Hepatocyte (in vitro differentiated cells): Measurements from ENCODE around the gene CYP4F8. TPM values are rescaled to one million over a fixed set of nuclear protein-coding genes. Genes with fewer than 3 reads are reported as not detected.

Source experiments
- DNase-seq: peaks from one replicate; pipeline ENCODE4 v3.0.0-alpha.2; 2016; ENCODE audit warnings: low spot score
- H2AFZ ChIP-seq: fragments of 200-600 bp; sonication (generic); 2 replicates; pipeline ENCODE4 v1.6.0; 2016; ENCODE audit warnings: antibody characterized with exemption, mild to moderate bottlenecking
- H3K27ac ChIP-seq: fragments of 200-600 bp; sonication (generic); 2 replicates; pipeline ENCODE4 v1.5.1; 2016; ENCODE audit warnings: mild to moderate bottlenecking
- H3K27me3 ChIP-seq: fragments of 200-600 bp; sonication (generic); 2 replicates; pipeline ENCODE4 v1.6.1; 2016
- H3K36me3 ChIP-seq: fragments of 200-600 bp; sonication (generic); replicated peaks from 2 replicates; pipeline ENCODE4 v1.5.1; 2016; ENCODE audit warnings: low read depth; ENCODE audit not compliant: insufficient read depth
- H3K4me1 ChIP-seq: fragments of 200-600 bp; sonication (generic); 2 replicates; pipeline ENCODE4 v1.5.1; 2016; ENCODE audit warnings: mild to moderate bottlenecking, moderate library complexity; ENCODE audit not compliant: insufficient read depth
- H3K4me2 ChIP-seq: fragments of 200-600 bp; sonication (generic); 2 replicates; pipeline ENCODE4 v1.6.0; 2016
- H3K4me3 ChIP-seq: fragments of 200-600 bp; sonication (generic); 2 replicates; pipeline ENCODE4 v1.5.1; 2016; ENCODE audit warnings: mild to moderate bottlenecking
- H3K79me2 ChIP-seq: fragments of 200-600 bp; sonication (generic); 2 replicates; pipeline ENCODE4 v1.6.0; 2017; ENCODE audit warnings: mild to moderate bottlenecking
- H3K9me2 ChIP-seq: fragments of 200-600 bp; sonication (generic); replicated peaks from 2 replicates; pipeline ENCODE4 v1.6.0; 2017; ENCODE audit warnings: mild to moderate bottlenecking; ENCODE audit not compliant: insufficient read depth
- H3K9me3 ChIP-seq: fragments of 200-600 bp; sonication (generic); 2 replicates; pipeline ENCODE4 v1.5.1; 2016; ENCODE audit warnings: low read depth, mild to moderate bottlenecking
- H4K20me1 ChIP-seq: fragments of 200-600 bp; sonication (generic); 2 replicates; pipeline ENCODE4 v1.6.0; 2016; ENCODE audit warnings: mild to moderate bottlenecking; ENCODE audit not compliant: insufficient read depth, poor library complexity, severe bottlenecking
- EZH2 ChIP-seq: fragments of 200-600 bp; sonication (generic); IDR thresholded peaks from 2 replicates; pipeline ENCODE4 v1.6.1; 2016; ENCODE audit warnings: antibody characterized with exemption, mild to moderate bottlenecking, borderline replicate concordance
- EZH2phosphoT487 ChIP-seq: fragments of 200-600 bp; sonication (generic); IDR thresholded peaks from one replicate; pipeline ENCODE4 v1.6.1; 2018; ENCODE audit warnings: antibody characterized with exemption, mild to moderate bottlenecking, low read depth, moderate library complexity; ENCODE audit not compliant: unreplicated experiment, severe bottlenecking
- WGBS: methylation state at CpG from one replicate; pipeline ENCODE4 v1.1.6; 2016; ENCODE audit warnings: low lambda C conversion rate; ENCODE audit errors: missing lambda C conversion rate; 5-methylcytosine and 5-hydroxymethylcytosine counted together
- polyA plus RNA-seq: library from polyadenylated mRNA; unstranded; fragments of >200 nt; fragmentation: Nextera tagmentation; extraction: Ambion mirVana; gene quantifications from 2 replicates; pipeline ENCODE4 v1.2.1, GENCODE V29; 2016
- total RNA-seq: library from RNA; depleted of rRNA; stranded (reverse); fragments of >200 nt; gene quantifications from 2 replicates; pipeline ENCODE4 v1.2.3, GENCODE V29; 2014
- TF ChIP-seq, protein P1 (sequence below): fragments of 200-600 bp; sonication (generic); IDR thresholded peaks from 2 replicates; pipeline ENCODE4 v1.5.1; 2016; ENCODE audit warnings: antibody characterized with exemption, mild to moderate bottlenecking; ENCODE audit not compliant: poor library complexity

The CYP4F8 gene
- total and polyA plus RNA-seq, 2 experiments from 2014 or later: not detected

DNA sequence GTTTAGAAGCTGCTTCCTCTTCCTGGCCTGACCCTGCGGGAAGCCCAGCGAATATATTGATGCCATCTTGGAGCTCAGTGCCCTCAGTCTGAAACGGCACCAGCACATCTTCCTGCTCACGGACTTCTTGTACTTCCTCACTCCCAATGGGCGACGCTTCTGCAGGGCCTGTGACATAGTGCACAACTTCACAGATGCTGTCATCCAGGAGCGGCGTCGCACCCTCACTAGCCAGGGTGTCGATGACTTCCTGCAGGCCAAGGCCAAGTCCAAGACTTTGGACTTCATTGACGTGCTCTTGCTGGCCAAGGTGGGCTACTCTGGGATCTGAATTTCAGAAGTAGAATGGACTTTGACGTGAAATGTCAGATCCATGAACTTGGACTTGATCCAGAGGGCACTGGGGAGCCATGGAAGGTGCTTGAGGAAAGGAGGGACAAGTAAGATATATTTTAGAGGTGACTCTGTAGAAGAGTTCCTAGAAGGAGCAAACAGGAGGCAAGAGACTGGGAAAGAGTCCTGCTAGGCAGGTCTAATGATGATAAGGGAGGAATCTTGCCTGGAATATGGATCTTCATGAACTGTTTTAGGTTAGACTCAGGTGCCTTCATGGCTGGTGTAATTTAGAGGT, 38.4 kb upstream of the CYP4F8 start:
- Histone ChIP-seq H3K4me1 (no peaks in the 10 kb centered on the region), H3K36me3 (no peaks in the 10 kb centered on the region), H3K79me2 (no peaks in the 10 kb centered on the region), H3K9me2 (no peaks in the 10 kb centered on the region), H3K4me3 (no peak overlapping the region), H2AFZ (no peak overlapping the region), H3K27ac (no peak overlapping the region), H3K4me2 (no peak overlapping the region), H4K20me1 (no peaks in the 10 kb centered on the region), H3K9me3 (no peaks in the 10 kb centered on the region), H3K27me3 (no peaks in the 10 kb centered on the region)
- TF ChIP-seq EZH2phosphoT487 (no peak), EZH2 (no peak)
- TF ChIP-seq, protein P1, sequence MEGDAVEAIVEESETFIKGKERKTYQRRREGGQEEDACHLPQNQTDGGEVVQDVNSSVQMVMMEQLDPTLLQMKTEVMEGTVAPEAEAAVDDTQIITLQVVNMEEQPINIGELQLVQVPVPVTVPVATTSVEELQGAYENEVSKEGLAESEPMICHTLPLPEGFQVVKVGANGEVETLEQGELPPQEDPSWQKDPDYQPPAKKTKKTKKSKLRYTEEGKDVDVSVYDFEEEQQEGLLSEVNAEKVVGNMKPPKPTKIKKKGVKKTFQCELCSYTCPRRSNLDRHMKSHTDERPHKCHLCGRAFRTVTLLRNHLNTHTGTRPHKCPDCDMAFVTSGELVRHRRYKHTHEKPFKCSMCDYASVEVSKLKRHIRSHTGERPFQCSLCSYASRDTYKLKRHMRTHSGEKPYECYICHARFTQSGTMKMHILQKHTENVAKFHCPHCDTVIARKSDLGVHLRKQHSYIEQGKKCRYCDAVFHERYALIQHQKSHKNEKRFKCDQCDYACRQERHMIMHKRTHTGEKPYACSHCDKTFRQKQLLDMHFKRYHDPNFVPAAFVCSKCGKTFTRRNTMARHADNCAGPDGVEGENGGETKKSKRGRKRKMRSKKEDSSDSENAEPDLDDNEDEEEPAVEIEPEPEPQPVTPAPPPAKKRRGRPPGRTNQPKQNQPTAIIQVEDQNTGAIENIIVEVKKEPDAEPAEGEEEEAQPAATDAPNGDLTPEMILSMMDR: no peak
- no peak for DNase-seq
- 75% methylated on average over 12 of the region's 12 CpGs for WGBS

DNA sequence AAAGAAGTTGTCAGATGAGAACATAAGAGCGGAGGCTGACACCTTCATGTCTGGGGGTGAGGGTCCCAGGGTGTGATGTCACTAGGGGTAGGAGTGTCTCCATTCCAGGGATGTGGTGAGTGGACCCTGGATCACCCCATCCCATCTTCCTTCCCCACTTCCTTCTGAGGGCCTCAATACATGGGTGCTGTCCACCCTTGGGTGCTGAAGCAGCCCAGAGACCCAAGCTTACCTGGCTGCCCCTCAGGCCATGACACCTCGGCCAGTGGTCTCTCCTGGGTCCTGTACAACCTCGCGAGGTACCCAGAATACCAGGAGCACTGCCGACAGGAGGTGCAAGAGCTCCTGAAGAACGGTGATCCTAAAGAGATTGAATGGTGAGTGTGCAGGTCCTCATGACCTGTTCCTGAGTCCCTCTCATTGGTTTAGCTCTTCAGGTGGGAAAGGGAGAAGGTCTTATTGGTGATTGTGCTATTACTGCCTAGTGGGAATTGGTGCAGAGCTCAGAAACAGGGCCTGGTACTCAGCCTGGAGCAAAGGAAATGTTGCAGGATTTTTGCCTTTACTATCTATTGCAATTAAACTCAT, 37.7 kb upstream of the CYP4F8 start:
- no peak for DNase-seq
- 63% methylated on average over 6 of the region's 6 CpGs for WGBS
- no peaks in the 10 kb centered on the region for H3K4me1 ChIP-seq

DNA sequence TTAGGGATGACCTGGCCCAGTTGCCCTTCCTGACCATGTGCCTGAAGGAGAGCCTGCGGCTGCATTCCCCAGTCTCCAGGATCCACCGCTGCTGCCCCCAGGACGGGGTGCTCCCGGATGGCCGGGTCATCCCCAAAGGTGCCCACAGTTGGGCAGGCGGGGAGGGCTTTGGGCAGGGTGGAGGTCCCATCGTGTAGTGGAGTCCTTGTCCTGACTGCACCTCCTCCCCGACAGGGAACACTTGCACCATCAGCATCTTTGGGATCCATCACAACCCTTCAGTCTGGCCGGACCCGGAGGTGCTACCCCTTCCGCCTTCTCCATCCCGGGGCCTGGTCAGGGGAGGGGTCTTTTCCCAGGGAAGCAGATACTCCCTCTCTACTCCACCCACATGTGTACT, 31.7 kb upstream of the CYP4F8 start:
- TF ChIP-seq, protein P1: no peak
- no peaks in the 10 kb centered on the region for H3K36me3 ChIP-seq
- H3K4me3 ChIP-seq: no peak overlapping the region
- DNase-seq: no peak
- H3K79me2 ChIP-seq: no peaks in the 10 kb centered on the region
- H3K9me2 ChIP-seq: no peaks in the 10 kb centered on the region
- H3K9me3 ChIP-seq: no peaks in the 10 kb centered on the region
- H3K4me1 ChIP-seq: no peaks in the 10 kb centered on the region
- H3K4me2 ChIP-seq: no peak overlapping the region
- no peak overlapping the region for H3K27ac ChIP-seq
- WGBS: 89% methylated on average over 12 of the region's 12 CpGs
- H2AFZ ChIP-seq: no peak overlapping the region
- H3K27me3 ChIP-seq: no peaks in the 10 kb centered on the region
- H4K20me1 ChIP-seq: no peaks in the 10 kb centered on the region

More for the DNA sequence above, 37.7 kb upstream of the CYP4F8 start:
- no peak for TF ChIP-seq EZH2phosphoT487
- TF ChIP-seq, protein P1: no peak
- TF ChIP-seq EZH2: no peak
- Histone ChIP-seq H4K20me1 (no peaks in the 10 kb centered on the region), H3K9me3 (no peaks in the 10 kb centered on the region), H3K27ac (no peak overlapping the region), H3K79me2 (no peaks in the 10 kb centered on the region), H3K4me2 (no peak overlapping the region), H3K4me3 (no peak overlapping the region), H3K27me3 (no peaks in the 10 kb centered on the region), H3K36me3 (no peaks in the 10 kb centered on the region), H2AFZ (no peak overlapping the region), H3K9me2 (no peaks in the 10 kb centered on the region)
